NB4 (cell line): ENCODE data around the gene PSG1.
"Not testable (repeated sequence)": the region's sequence is repeated elsewhere in the genome, so short reads cannot be mapped to it uniquely, and the experiment has no call there.

Source experiments
- CTCF ChIP-seq: IDR thresholded peaks from one replicate; pipeline ENCODE4 v1.5.1; 2012; ENCODE audit warnings: low read depth, low read length
- POLR2A ChIP-seq: IDR thresholded peaks from 2 replicates; pipeline ENCODE4 v1.6.1; 2011; ENCODE audit warnings: mild to moderate bottlenecking; ENCODE audit not compliant: insufficient read length; ENCODE audit errors: extremely low read depth

GRCh38 chr19:42874901-42875813 lies 4.4 kb downstream of the PSG1 start:
- TF ChIP-seq CTCF, POLR2A: not testable (repeated sequence)
